GM21825 (cell line): ENCODE measurements around the gene MOG.

Source experiments
- ATAC-seq: cut with Tn5 transposase; IDR thresholded peaks from one replicate; pipeline ENCODE4 v1.9.1; 2021; ENCODE audit warnings: mild to moderate bottlenecking, moderate library complexity; ENCODE audit not compliant: unreplicated experiment

MOG gene

GRCh38 chr6:29656798-29657197 lies at the start of gene MOG:
MOG (plus strand) TSS chr6:29657092; CDS start chr6:29657210, 118 bp downstream.
- ATAC-seq: no peak

- no peak for ATAC-seq
Observed at GRCh38 chr6:29608131-29608530, 48.8 kb upstream of the MOG start.

GRCh38 chr6:29610540-29610939 lies 46.4 kb upstream of the MOG start:
- ATAC-seq: no peak

GRCh38 chr6:29611426-29611825 lies 45.5 kb upstream of the MOG start:
- ATAC-seq: no peak

GRCh38 chr6:29617782-29618554 lies 38.9 kb upstream of the MOG start:
- no peak for ATAC-seq

GRCh38 chr6:29619578-29620160 lies 37.2 kb upstream of the MOG start:
- no peak for ATAC-seq

- no peak for ATAC-seq
Observed at GRCh38 chr6:29620630-29621029, 36.3 kb upstream of the MOG start.

- no peak for ATAC-seq
Observed at GRCh38 chr6:29624520-29624961, 32.4 kb upstream of the MOG start.

GRCh38 chr6:29625337-29625930 lies 31.5 kb upstream of the MOG start:
- no peak for ATAC-seq

GRCh38 chr6:29626948-29627754 lies 29.7 kb upstream of the MOG start:
- no peak for ATAC-seq

GRCh38 chr6:29627755-29628418 lies 29.0 kb upstream of the MOG start:
- no peak for ATAC-seq

GRCh38 chr6:29628419-29629281 lies 28.2 kb upstream of the MOG start:
- ATAC-seq: no peak

- ATAC-seq: no peak
Observed at GRCh38 chr6:29629571-29629970, 27.3 kb upstream of the MOG start.

- ATAC-seq: no peak
Observed at GRCh38 chr6:29630315-29630714, 26.6 kb upstream of the MOG start.

GRCh38 chr6:29631209-29631810 lies 25.6 kb upstream of the MOG start:
- ATAC-seq: no peak

- no peak for ATAC-seq
Observed at GRCh38 chr6:29631860-29632731, 24.8 kb upstream of the MOG start.

- peak; percentile 87 for ATAC-seq
Observed at GRCh38 chr6:29632789-29633533, 23.9 kb upstream of the MOG start, which contains the start of gene GABBR1. GABBR1 (minus strand) TSS chr6:29633183; CDS start chr6:29632385, 798 bp downstream.

GRCh38 chr6:29633534-29633905 lies 23.4 kb upstream of the MOG start:
- no peak for ATAC-seq
